Measurements from ENCODE around the gene PLXNA2.

PLXNA2 gene

GRCh38 chr1:208009303-208009702, 234.9 kb downstream of the PLXNA2 start:
- DNase-seq = no peak

GRCh38 chr1:208008534-208008933, 235.7 kb downstream of the PLXNA2 start:
- DNase-seq = no peak

- no peak for DNase-seq
Observed at GRCh38 chr1:208007938-208008342, 236.2 kb downstream of the PLXNA2 start.

- DNase-seq = no peak
Observed at GRCh38 chr1:208007319-208007937, 236.8 kb downstream of the PLXNA2 start.

DNA sequence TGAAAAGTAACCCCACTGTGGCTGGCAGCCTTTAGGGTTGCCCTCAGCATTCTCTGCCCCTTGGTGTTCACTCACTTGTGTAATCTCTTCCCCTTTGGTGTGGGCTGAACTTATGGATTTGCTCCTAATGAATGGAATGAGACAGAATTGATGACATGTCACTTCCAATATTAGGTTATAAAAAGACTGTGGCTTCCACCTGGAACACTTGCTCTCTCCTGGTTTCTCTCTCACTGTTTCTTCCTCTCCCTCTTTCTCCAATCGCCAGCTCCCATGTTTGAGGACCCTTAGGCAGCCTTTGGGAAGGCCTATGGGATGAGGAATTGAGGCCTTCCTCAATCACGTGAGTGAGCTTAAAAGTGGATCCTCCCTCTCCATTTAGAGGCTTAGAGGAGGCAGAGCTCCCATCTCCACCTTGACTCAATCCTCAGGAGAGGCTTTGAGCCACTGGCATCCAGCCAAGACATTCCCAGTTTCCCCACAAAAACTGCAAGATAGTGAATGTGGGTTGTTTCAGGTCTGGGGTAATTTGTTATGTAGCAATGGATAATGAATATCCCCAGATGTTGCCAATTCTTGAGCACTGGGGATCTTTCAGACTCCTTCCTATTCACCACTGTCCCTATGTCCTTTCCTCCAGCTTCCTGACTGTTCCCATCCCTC, 237.8 kb downstream of the PLXNA2 start:
- DNase-seq = no peak

DNA sequence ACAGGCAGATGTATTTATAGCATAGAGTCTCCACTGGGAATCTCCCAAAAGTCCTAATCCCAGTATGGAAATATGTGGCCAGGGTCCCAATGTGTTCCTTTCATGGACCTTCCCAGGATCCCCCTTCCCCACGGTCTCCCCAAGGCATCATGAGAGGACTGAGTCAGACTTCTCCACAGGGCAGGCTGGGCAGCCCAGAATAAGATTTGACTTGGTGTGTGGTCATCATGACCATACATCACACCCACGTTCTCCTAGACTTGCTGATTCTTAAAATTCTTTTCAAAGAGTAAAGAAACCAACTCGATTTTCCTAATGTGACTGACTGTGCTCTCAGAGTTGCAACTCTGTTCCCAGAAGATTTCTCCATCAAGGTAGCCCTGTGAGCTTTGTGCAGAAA, 239.3 kb downstream of the PLXNA2 start:
- no peak for DNase-seq

DNA sequence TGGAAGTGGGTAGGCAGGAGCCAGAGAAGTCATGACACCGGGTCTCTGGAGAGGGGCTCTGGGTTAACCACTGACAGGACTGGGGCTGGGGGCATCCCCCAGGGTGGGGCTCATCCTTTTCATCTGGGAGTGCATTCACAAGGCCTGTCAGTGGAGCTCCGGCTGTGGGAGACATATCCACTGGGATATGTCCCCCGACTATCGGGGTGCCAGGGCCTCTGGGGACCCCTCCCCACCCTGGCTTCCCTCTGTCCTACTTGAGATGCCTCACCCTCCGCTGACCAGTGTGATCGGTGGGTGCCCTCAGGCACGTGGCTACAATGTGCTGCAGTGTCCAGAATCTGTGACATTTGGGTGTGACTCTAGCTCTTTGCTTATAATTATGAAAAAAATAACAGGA, 240.9 kb downstream of the PLXNA2 start:
- no peak for DNase-seq

DNA sequence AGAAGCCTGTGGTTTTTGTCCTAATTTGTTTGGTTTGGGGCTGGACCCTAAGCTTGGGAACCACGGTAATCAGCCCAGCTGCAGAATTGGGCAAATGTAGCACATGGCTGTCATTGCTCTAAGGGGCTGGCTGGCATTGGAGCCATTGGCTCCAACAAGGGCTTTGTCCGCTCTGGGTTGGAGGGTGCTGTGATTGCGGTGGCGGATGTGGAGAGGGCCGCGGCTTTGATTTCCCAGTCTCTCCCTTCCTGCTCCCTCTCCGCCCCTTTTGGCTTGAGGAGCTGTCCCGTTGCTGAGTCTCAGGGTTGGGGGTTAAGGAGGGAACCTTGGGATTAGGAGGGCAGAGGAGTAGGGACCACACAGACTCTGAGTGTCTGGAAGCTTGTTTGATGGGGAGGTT, 241.5 kb downstream of the PLXNA2 start:
- no peak for DNase-seq

- DNase-seq = no peak
Observed at GRCh38 chr1:208002078-208002477, 242.1 kb downstream of the PLXNA2 start.

- no peak for DNase-seq
Observed at GRCh38 chr1:208000504-208000903, 243.7 kb downstream of the PLXNA2 start.

DNA sequence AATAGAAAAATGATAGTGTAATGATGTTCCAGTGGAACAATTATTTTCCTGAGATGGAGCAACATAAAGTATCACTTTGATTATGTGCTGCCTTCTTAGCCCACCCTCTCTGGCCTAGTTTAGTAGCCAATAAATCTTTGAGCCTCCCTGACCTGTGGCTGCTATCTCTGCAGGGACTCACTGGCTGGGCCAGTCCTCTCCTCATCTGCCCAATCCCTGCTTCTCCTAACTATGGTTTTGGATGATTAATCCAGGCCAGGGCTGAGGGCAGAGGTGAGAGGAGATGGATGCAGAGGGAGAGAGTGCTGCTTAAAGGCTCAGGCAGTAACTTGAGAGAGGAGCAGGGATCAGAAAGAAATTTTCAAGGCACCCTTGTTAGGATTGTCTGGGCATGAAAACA, 244.2 kb downstream of the PLXNA2 start:
- DNase-seq = no peak

DNA sequence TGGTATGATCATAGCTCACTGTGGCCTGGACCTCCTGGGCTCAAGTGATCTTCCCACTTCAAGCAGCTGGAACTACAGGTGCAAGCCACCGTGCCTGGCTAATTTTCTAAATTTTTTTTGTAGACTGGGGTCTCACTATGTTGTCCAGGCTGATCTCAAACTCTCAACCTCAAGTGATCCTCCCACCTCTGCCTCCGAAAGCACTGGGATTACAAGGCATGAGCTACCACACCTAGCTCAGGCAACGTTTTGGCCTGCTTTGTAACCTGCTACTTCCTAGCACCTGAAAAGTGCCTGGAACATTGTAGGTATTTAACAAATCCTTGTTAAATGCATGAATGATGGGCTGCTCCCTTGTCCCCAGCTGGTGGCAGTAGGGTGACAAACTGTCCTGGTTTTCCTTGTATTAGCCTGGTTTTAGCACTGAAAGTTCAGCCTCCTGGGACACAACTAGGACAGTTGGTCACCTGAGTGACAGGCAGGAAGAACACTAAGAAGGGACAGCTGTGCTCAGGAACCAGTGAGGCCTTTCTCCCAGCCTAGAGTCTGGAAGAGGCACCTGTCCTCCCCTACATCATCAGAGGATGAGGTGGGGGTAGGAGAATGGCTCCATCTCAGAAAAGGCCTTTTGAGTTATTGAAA, 244.8 kb downstream of the PLXNA2 start:
- DNase-seq = no peak

- DNase-seq = no peak
Observed at GRCh38 chr1:207998691-207999090, 245.5 kb downstream of the PLXNA2 start.

DNA sequence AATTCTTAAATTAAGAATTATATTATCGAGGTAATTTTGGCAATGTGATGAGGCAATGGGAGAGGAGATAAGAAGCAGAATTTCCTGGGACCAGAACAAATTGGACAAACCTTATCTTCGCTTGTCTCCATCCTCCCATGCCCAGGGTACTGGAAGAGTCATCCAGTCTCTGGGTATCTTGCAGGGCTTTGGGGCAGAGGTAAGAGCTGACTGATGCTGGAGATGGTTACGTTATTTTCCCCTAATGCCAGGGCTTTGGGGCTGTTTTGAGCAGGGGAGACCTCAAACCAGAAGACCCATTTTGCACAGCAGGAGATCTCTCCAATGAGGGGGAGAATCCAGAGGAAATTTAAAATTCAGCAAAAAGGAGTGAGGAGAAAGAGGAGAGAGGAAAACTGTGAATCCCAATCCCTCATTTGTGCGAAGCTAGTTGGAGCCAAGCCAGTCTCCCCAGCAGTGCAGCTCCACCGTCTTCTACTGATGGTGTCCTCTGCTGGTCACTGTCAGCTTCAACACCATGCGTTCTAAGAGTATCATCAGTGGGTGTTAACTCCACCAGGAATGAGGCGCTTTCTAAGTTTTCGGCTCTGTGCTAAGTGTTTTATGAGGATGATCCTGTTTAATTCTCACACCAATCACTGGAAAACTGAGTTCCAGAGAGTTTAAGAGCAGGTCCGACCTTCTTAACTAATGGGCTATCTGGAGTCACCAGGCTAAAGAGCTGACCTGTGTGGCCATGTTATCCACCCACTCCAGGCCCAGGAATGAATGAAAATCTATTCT, 246.5 kb downstream of the PLXNA2 start:
- peak in 4 of 5 donors; percentile 13 to 31 (median 27) for DNase-seq

DNA sequence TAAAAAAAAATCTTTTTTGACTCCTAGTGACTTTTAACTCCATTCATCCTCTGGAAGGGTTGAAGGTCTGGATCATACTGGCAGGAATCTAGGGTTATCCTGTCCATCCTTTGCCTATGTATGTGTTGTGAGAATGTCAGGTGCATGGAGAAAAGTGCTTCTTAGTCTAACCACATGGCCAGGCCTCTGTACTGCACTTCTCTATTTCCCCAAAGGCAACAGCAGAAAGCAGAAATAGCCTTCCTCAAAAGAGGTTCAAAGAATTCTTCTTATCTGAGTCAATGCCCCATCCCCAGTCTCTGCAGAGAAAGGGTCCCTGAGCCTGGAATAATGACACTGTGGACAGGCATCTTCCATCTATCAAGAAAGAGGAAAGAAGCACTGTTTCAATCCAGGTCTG, 247.5 kb downstream of the PLXNA2 start:
- no peak for DNase-seq

GRCh38 chr1:207995576-207995975, 248.6 kb downstream of the PLXNA2 start:
- no peak for DNase-seq

GRCh38 chr1:207993477-207994445, 250.4 kb downstream of the PLXNA2 start:
- no peak for DNase-seq

DNA sequence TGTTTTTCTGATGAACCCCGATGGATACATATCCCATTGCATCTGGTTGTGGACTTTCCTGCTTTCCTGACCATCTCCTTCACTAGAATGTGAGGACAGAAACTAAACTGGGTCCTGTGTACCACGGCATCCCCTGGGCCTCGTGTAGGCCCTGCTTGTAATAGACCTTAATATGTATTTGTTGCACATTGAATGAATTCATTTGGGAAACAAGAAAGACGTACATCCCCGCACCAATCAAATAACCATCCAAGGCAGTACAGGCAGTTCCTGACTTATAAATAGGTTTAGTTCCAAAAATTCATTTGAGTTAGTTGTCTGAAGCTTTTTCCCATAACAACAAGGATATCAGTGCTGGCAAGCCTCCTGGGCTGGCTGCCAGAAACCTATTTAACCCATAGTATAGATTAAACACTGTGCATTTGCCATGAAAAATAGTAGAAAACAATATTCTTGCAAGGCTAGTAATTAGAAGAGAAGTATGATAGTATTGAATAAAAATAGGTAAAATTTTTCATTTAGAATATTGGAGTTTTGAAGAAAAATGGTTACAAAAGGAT, 251.4 kb downstream of the PLXNA2 start:
- DNase-seq = no peak

- no peak for DNase-seq
Observed at GRCh38 chr1:207991583-207992026, 252.6 kb downstream of the PLXNA2 start.

DNA sequence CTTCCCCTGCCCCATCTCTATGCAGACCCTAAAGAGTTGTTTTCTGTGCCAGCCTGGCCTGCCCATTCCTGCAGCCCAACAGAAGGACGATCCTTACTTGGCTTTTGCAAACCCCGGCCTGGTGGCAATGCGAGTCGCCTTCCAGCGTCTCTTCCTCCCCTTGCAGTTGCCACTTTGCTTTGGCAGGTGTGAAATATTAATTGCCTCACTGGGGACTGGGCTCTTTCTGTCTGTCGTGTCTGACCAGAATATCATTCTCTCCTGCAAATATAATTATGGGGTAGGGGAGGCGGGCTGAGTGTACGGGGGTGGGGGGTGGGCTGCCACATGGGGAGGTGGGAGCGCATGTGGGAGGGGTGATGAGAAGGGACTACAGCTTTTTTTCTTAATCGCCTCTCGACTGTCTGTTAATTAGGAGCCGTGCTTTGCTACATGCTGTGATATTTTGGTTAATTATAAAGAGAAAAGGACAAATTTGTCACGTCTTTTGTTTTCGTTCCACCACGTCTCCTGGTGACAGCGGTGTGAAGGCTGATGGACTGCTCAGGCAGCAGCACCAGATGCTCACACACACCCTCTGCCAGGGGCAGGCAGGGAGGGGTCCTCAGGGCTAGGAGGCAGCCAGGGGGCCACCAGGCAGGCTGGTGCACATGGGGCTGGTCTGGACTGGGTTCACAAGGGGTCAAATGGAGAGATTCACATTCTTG, 253.2 kb downstream of the PLXNA2 start:
- no peak for DNase-seq

DNA sequence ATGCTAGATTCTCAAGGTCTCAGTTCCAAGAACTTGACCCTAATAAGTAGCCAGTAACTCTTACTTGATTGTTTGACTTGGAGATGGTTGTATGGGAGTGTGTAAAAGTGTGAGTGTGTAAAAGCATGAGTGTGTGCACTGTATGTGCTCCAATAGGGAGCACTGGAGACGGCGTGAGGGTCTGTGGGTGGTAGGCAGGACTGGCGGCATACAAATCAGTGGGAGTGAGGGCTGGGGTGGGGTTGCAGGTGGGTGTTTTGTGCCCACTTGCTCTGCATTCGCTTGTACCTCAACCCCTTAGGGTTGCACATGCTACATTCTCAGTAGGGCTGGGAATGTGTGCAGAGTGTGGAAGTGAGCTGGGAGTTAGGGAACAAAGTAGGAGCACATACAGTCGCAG, 253.7 kb downstream of the PLXNA2 start:
- no peak for DNase-seq
